GM23338 (cell line): ENCODE data around the gene TGFBR3. TPM values are rescaled to one million over a fixed set of nuclear protein-coding genes. Genes with fewer than 3 reads are reported as not detected.

ENCODE experiments used
- ATAC-seq: fragments of 200-7000 bp; cut with Tn5 transposase; 3 replicates; pipeline ENCODE4 v1.9.1; 2020
- DNase-seq: peaks from one replicate; pipeline ENCODE4 v3.0.0-alpha.2; 2015; ENCODE audit warnings: low spot score
- H2AFZ ChIP-seq: fragments of 200-600 bp; sonication (generic); 2 replicates; pipeline ENCODE4 v1.8.0; 2016; ENCODE audit warnings: antibody characterized with exemption, mild to moderate bottlenecking, moderate library complexity
- H3F3A ChIP-seq: fragments of 200-600 bp; sonication (generic); replicated peaks from 2 replicates; pipeline ENCODE4 v1.8.0; 2017; ENCODE audit warnings: antibody characterized with exemption, mixed run types, low read depth
- H3K27ac ChIP-seq: fragments of 200-600 bp; sonication (generic); 2 replicates; pipeline ENCODE4 v1.6.1; 2016; ENCODE audit warnings: low read depth
- H3K27me3 ChIP-seq: fragments of 200-600 bp; sonication (generic); 2 replicates; pipeline ENCODE4 v1.8.0; 2016; ENCODE audit warnings: mild to moderate bottlenecking, mixed run types, moderate library complexity; ENCODE audit not compliant: insufficient read depth
- H3K36me3 ChIP-seq: fragments of 200-600 bp; sonication (generic); 2 replicates; pipeline ENCODE4 v1.8.0; 2016; ENCODE audit warnings: mild to moderate bottlenecking; ENCODE audit not compliant: insufficient read depth
- H3K4me1 ChIP-seq: fragments of 200-600 bp; sonication (generic); 2 replicates; pipeline ENCODE4 v1.8.0; 2016; ENCODE audit warnings: mild to moderate bottlenecking, moderate library complexity; ENCODE audit not compliant: insufficient read depth
- H3K4me2 ChIP-seq: fragments of 200-600 bp; sonication (generic); 2 replicates; pipeline ENCODE4 v1.7.1; 2017; ENCODE audit warnings: mixed run types
- H3K4me3 ChIP-seq: fragments of 200-600 bp; sonication (generic); 2 replicates; pipeline ENCODE4 v1.6.1; 2016; ENCODE audit warnings: mixed run types
- H3K79me2 ChIP-seq: fragments of 200-600 bp; sonication (generic); replicated peaks from 2 replicates; pipeline ENCODE4 v1.8.0; 2017; ENCODE audit warnings: mild to moderate bottlenecking; ENCODE audit not compliant: insufficient read depth
- H3K9me2 ChIP-seq: fragments of 200-600 bp; sonication (generic); 2 replicates; pipeline ENCODE4 v1.8.0; 2017; ENCODE audit not compliant: insufficient read depth
- H4K20me1 ChIP-seq: fragments of 200-600 bp; sonication (generic); replicated peaks from 2 replicates; pipeline ENCODE4 v1.8.0; 2017; ENCODE audit warnings: mild to moderate bottlenecking; ENCODE audit not compliant: insufficient read depth
- H3K27ac Mint-ChIP-seq: 2 replicates; pipeline ENCODE4 v1.8.0; 2020; ENCODE audit warnings: inconsistent platforms, mild to moderate bottlenecking, moderate library complexity, mixed read lengths
- H3K27me3 Mint-ChIP-seq: 3 replicates; pipeline ENCODE4 v1.8.0; 2022; ENCODE audit warnings: low read depth, mild to moderate bottlenecking, moderate library complexity, mixed read lengths, inconsistent platforms; ENCODE audit not compliant: insufficient read depth, poor library complexity
- H3K36me3 Mint-ChIP-seq: 3 replicates; pipeline ENCODE4 v1.8.0; 2021; ENCODE audit warnings: low read depth, mild to moderate bottlenecking, inconsistent platforms, moderate library complexity, mixed read lengths
- H3K4me1 Mint-ChIP-seq: 3 replicates; pipeline ENCODE4 v1.8.0; 2020; ENCODE audit warnings: mild to moderate bottlenecking, inconsistent platforms, mixed read lengths
- H3K4me3 Mint-ChIP-seq: 3 replicates; pipeline ENCODE4 v1.8.0; 2021; ENCODE audit warnings: moderate library complexity, mild to moderate bottlenecking, inconsistent platforms, mixed read lengths
- H3K9me3 Mint-ChIP-seq: 3 replicates; pipeline ENCODE4 v1.8.0; 2020; ENCODE audit warnings: moderate library complexity, mild to moderate bottlenecking, inconsistent platforms, mixed read lengths
- CREB1 ChIP-seq: fragments of 250-450 bp; sonication (Bioruptor Pico); IDR thresholded peaks from 2 replicates; pipeline ENCODE4 v1.5.0; 2020; ENCODE audit warnings: low read depth, mild to moderate bottlenecking, moderate library complexity
- EZH2 ChIP-seq: fragments of 200-600 bp; sonication (generic); IDR thresholded peaks from one replicate; pipeline ENCODE4 v1.8.0; 2017; ENCODE audit warnings: antibody characterized with exemption, mild to moderate bottlenecking, low read depth; ENCODE audit not compliant: unreplicated experiment
- EZH2phosphoT487 ChIP-seq: fragments of 200-600 bp; sonication (generic); IDR thresholded peaks from one replicate; pipeline ENCODE4 v1.8.1; 2018; ENCODE audit warnings: antibody characterized with exemption; ENCODE audit not compliant: unreplicated experiment
- JUNB ChIP-seq: IDR thresholded peaks from one replicate; pipeline ENCODE4 v1.6.1; 2016; ENCODE audit warnings: antibody characterized with exemption; ENCODE audit not compliant: unreplicated experiment
- NANOG ChIP-seq: IDR thresholded peaks from 2 replicates; pipeline ENCODE4 v1.6.1; 2016; ENCODE audit warnings: antibody characterized with exemption, borderline replicate concordance
- POLR2AphosphoS5 ChIP-seq: IDR thresholded peaks from 2 replicates; pipeline ENCODE4 v1.6.1; 2016; ENCODE audit warnings: antibody characterized with exemption, low read depth
- STAT1 ChIP-seq: IDR thresholded peaks from one replicate; pipeline ENCODE4 v1.6.1; 2016; ENCODE audit warnings: antibody characterized with exemption; ENCODE audit not compliant: unreplicated experiment
- ZNF114 ChIP-seq: fragments of 250-450 bp; sonication (Bioruptor Pico); IDR thresholded peaks from 2 replicates; pipeline ENCODE4 v1.5.0; 2020; ENCODE audit warnings: mild to moderate bottlenecking, moderate library complexity
- ZNF331 ChIP-seq: fragments of 250-450 bp; sonication (Bioruptor Pico); IDR thresholded peaks from 2 replicates; pipeline ENCODE4 v1.5.0; 2020; ENCODE audit warnings: low read depth, mild to moderate bottlenecking, moderate library complexity
- polyA plus RNA-seq: library from polyadenylated mRNA; unstranded; fragments of >200 nt; fragmentation: Nextera tagmentation; extraction: Ambion mirVana; gene quantifications from 2 replicates; pipeline ENCODE4 v1.2.1, GENCODE V29; 2016
- total RNA-seq: library from RNA; depleted of rRNA; stranded (reverse); fragments of >200 nt; shearing (Covaris generic); gene quantifications from 2 replicates; pipeline ENCODE4 v1.2.3, GENCODE V29; 2014
- TF ChIP-seq, protein P1 (sequence below): IDR thresholded peaks from 2 replicates; pipeline ENCODE4 v1.6.1; 2016; ENCODE audit warnings: antibody characterized with exemption
- TF ChIP-seq, protein P2 (sequence below): fragments of 250-450 bp; sonication (Bioruptor Pico); IDR thresholded peaks from 2 replicates; pipeline ENCODE4 v1.5.0; 2020; ENCODE audit warnings: mild to moderate bottlenecking, moderate library complexity
- TF ChIP-seq, protein P3 (sequence below), 2 experiments: fragments of 200-600 bp in 1 of 2; sonication (generic) in 1 of 2; conservative IDR thresholded peaks; 2 replicates each; pipeline versions ENCODE4 v1.5.1 to v1.6.1; 2016 to 2017; ENCODE audit warnings: antibody characterized with exemption in 2 of 2, low read depth in 2 of 2, mild to moderate bottlenecking in 2 of 2, moderate library complexity in 1 of 2
- TF ChIP-seq, protein P4 (sequence below): IDR thresholded peaks from one replicate; pipeline ENCODE4 v1.6.1; 2018; ENCODE audit warnings: antibody characterized with exemption; ENCODE audit not compliant: unreplicated experiment

TGFBR3 gene
- total and polyA plus RNA-seq, 2 experiments from 2014 or later: 1.7 to 2.9 TPM

DNA sequence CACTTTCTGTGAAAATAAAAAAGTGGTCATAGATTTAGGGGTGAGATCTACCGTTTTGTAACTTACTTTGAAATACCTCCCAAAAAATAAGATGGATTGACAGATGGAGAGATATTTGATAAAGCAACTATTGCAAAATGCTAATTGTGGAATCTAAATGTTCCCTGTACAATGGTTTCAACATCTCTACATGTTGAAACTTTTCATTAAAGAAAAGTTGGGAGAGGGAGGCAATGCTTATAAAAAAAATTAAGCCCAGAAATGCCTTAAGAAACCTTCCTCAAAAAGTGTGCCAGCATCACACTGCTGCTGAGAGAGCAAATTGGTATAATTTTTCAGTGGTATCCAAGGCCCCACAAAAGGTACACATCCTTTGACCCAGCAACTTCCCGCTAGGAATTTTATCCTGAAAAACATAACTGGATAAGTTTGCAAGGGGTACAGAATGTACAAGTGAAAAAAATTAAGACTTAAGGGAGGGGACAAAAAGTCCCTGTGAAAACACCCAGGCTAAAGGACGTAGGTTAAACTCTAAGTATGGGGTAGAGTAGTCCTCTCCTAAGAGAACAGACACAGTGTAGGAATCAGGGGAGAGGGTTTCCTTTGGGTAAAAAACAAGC, 84.3 kb downstream of the TGFBR3 start:
- no peaks in the 10 kb centered on the region for H3K4me1 ChIP-seq
- TF ChIP-seq JUNB: no peak
- no peak for TF ChIP-seq NANOG
- no peak for TF ChIP-seq EZH2phosphoT487
- TF ChIP-seq POLR2AphosphoS5: no peak
- TF ChIP-seq EZH2: no peak
- no peak for TF ChIP-seq ZNF331 (CRISPR knock-in tag)
- TF ChIP-seq, protein P1, sequence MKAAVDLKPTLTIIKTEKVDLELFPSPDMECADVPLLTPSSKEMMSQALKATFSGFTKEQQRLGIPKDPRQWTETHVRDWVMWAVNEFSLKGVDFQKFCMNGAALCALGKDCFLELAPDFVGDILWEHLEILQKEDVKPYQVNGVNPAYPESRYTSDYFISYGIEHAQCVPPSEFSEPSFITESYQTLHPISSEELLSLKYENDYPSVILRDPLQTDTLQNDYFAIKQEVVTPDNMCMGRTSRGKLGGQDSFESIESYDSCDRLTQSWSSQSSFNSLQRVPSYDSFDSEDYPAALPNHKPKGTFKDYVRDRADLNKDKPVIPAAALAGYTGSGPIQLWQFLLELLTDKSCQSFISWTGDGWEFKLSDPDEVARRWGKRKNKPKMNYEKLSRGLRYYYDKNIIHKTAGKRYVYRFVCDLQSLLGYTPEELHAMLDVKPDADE: no peak
- no peak for TF ChIP-seq CREB1 (CRISPR knock-in tag)
- TF ChIP-seq, protein P2, sequence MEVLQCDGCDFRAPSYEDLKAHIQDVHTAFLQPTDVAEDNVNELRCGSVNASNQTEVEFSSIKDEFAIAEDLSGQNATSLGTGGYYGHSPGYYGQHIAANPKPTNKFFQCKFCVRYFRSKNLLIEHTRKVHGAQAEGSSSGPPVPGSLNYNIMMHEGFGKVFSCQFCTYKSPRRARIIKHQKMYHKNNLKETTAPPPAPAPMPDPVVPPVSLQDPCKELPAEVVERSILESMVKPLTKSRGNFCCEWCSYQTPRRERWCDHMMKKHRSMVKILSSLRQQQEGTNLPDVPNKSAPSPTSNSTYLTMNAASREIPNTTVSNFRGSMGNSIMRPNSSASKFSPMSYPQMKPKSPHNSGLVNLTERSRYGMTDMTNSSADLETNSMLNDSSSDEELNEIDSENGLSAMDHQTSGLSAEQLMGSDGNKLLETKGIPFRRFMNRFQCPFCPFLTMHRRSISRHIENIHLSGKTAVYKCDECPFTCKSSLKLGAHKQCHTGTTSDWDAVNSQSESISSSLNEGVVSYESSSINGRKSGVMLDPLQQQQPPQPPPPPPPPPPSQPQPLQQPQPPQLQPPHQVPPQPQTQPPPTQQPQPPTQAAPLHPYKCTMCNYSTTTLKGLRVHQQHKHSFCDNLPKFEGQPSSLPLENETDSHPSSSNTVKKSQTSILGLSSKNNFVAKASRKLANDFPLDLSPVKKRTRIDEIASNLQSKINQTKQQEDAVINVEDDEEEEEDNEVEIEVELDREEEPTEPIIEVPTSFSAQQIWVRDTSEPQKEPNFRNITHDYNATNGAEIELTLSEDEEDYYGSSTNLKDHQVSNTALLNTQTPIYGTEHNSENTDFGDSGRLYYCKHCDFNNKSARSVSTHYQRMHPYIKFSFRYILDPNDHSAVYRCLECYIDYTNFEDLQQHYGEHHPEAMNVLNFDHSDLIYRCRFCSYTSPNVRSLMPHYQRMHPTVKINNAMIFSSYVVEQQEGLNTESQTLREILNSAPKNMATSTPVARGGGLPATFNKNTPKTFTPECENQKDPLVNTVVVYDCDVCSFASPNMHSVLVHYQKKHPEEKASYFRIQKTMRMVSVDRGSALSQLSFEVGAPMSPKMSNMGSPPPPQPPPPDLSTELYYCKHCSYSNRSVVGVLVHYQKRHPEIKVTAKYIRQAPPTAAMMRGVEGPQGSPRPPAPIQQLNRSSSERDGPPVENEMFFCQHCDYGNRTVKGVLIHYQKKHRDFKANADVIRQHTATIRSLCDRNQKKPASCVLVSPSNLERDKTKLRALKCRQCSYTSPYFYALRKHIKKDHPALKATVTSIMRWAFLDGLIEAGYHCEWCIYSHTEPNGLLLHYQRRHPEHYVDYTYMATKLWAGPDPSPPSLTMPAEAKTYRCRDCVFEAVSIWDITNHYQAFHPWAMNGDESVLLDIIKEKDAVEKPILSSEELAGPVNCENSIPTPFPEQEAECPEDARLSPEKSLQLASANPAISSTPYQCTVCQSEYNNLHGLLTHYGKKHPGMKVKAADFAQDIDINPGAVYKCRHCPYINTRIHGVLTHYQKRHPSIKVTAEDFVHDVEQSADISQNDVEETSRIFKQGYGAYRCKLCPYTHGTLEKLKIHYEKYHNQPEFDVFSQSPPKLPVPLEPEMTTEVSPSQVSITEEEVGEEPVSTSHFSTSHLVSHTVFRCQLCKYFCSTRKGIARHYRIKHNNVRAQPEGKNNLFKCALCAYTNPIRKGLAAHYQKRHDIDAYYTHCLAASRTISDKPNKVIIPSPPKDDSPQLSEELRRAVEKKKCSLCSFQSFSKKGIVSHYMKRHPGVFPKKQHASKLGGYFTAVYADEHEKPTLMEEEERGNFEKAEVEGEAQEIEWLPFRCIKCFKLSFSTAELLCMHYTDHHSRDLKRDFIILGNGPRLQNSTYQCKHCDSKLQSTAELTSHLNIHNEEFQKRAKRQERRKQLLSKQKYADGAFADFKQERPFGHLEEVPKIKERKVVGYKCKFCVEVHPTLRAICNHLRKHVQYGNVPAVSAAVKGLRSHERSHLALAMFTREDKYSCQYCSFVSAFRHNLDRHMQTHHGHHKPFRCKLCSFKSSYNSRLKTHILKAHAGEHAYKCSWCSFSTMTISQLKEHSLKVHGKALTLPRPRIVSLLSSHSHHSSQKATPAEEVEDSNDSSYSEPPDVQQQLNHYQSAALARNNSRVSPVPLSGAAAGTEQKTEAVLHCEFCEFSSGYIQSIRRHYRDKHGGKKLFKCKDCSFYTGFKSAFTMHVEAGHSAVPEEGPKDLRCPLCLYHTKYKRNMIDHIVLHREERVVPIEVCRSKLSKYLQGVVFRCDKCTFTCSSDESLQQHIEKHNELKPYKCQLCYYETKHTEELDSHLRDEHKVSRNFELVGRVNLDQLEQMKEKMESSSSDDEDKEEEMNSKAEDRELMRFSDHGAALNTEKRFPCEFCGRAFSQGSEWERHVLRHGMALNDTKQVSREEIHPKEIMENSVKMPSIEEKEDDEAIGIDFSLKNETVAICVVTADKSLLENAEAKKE: no peak
- TF ChIP-seq, protein P3, sequence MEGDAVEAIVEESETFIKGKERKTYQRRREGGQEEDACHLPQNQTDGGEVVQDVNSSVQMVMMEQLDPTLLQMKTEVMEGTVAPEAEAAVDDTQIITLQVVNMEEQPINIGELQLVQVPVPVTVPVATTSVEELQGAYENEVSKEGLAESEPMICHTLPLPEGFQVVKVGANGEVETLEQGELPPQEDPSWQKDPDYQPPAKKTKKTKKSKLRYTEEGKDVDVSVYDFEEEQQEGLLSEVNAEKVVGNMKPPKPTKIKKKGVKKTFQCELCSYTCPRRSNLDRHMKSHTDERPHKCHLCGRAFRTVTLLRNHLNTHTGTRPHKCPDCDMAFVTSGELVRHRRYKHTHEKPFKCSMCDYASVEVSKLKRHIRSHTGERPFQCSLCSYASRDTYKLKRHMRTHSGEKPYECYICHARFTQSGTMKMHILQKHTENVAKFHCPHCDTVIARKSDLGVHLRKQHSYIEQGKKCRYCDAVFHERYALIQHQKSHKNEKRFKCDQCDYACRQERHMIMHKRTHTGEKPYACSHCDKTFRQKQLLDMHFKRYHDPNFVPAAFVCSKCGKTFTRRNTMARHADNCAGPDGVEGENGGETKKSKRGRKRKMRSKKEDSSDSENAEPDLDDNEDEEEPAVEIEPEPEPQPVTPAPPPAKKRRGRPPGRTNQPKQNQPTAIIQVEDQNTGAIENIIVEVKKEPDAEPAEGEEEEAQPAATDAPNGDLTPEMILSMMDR (conservative IDR thresholded peaks at IDR 0.05; ENCODE audit: low read depth in 2 of 2): no peak
- TF ChIP-seq ZNF114 (CRISPR knock-in tag): no peak
- TF ChIP-seq, protein P4, sequence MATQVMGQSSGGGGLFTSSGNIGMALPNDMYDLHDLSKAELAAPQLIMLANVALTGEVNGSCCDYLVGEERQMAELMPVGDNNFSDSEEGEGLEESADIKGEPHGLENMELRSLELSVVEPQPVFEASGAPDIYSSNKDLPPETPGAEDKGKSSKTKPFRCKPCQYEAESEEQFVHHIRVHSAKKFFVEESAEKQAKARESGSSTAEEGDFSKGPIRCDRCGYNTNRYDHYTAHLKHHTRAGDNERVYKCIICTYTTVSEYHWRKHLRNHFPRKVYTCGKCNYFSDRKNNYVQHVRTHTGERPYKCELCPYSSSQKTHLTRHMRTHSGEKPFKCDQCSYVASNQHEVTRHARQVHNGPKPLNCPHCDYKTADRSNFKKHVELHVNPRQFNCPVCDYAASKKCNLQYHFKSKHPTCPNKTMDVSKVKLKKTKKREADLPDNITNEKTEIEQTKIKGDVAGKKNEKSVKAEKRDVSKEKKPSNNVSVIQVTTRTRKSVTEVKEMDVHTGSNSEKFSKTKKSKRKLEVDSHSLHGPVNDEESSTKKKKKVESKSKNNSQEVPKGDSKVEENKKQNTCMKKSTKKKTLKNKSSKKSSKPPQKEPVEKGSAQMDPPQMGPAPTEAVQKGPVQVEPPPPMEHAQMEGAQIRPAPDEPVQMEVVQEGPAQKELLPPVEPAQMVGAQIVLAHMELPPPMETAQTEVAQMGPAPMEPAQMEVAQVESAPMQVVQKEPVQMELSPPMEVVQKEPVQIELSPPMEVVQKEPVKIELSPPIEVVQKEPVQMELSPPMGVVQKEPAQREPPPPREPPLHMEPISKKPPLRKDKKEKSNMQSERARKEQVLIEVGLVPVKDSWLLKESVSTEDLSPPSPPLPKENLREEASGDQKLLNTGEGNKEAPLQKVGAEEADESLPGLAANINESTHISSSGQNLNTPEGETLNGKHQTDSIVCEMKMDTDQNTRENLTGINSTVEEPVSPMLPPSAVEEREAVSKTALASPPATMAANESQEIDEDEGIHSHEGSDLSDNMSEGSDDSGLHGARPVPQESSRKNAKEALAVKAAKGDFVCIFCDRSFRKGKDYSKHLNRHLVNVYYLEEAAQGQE: no peak
- TF ChIP-seq STAT1: no peak
- H3K36me3 Mint-ChIP-seq: no peaks in the 10 kb centered on the region; the same call in 2 of the 3 replicates
- no peaks in the 10 kb centered on the region; the same call in 1 of the 2 replicates for H3K9me2 ChIP-seq
- H4K20me1 ChIP-seq: no peaks in the 10 kb centered on the region
- no peaks in the 10 kb centered on the region for H3K9me3 Mint-ChIP-seq
- H3K4me2 ChIP-seq: no peak overlapping the region
- H3K27me3 Mint-ChIP-seq: peaks cover 6% of the 10 kb centered on the region
- no peak for DNase-seq
- H3K27ac ChIP-seq: no peak overlapping the region
- no peak overlapping the region for H2AFZ ChIP-seq
- H3K27me3 ChIP-seq: no peaks in the 10 kb centered on the region
- H3K79me2 ChIP-seq: no peaks in the 10 kb centered on the region
- ATAC-seq: no peak
- no peaks in the 10 kb centered on the region for H3F3A ChIP-seq
- no peak overlapping the region for H3K4me3 Mint-ChIP-seq
- H3K27ac Mint-ChIP-seq: no peak overlapping the region
- peaks cover 20% of the 10 kb centered on the region for H3K4me1 Mint-ChIP-seq
- no peak overlapping the region for H3K4me3 ChIP-seq
- H3K36me3 ChIP-seq: no peaks in the 10 kb centered on the region
